HL-60/S4 treated with phorbol 12-myristate 13-acetate at 8.2 ng/mL for 4 days and 3 days (cell line): Measurements from ENCODE around the gene FAM89B.

Experiments used
- in situ Hi-C: fragments of 300-500 bp; cut with MboI; formaldehyde crosslinking; loops from 2 replicates; pipeline ENCODE4 v1.15.0; 2022; ENCODE audit warnings: low sequenced_read_pairs

The FAM89B gene

GRCh38 chr11:65586676-65587075 lies 14.3 kb downstream of the FAM89B start:
- in situ Hi-C loops, result no loop called here

GRCh38 chr11:65588199-65589054 lies 16.1 kb downstream of the FAM89B start:
- in situ Hi-C loops, result no loop called here

- in situ Hi-C loops, result no loop called here
These were observed 17.3 kb downstream of the FAM89B start for GRCh38 chr11:65589444-65590239.

GRCh38 chr11:65590240-65590738 lies 18.0 kb downstream of the FAM89B start:
- in situ Hi-C loops, result no loop called here

GRCh38 chr11:65591939-65592857 lies 19.9 kb downstream of the FAM89B start:
- in situ Hi-C loops, result no loop called here

GRCh38 chr11:65592858-65593517 lies 20.6 kb downstream of the FAM89B start:
- in situ Hi-C loops, result no loop called here

- in situ Hi-C loops, result no loop called here
These were observed 21.4 kb downstream of the FAM89B start for GRCh38 chr11:65593518-65594414.

- in situ Hi-C loops, result no loop called here
These were observed 22.8 kb downstream of the FAM89B start for GRCh38 chr11:65595131-65595530.

- in situ Hi-C loops, result no loop called here
These were observed 23.4 kb downstream of the FAM89B start, which contains the start of gene KCNK7 for GRCh38 chr11:65595543-65596281. KCNK7 (minus strand) TSS chr11:65595800; CDS start chr11:65595772, 28 bp downstream.

GRCh38 chr11:65596520-65596919 lies 24.2 kb downstream of the FAM89B start:
- in situ Hi-C loops, result no loop called here

- in situ Hi-C loops, result no loop called here
These were observed 25.9 kb downstream of the FAM89B start for GRCh38 chr11:65598258-65598699.

GRCh38 chr11:65599216-65599954 lies 27.0 kb downstream of the FAM89B start:
- in situ Hi-C loops, result no loop called here

- in situ Hi-C loops, result no loop called here
These were observed 27.6 kb downstream of the FAM89B start for GRCh38 chr11:65599955-65600246.

- in situ Hi-C loops, result no loop called here
These were observed 31.9 kb downstream of the FAM89B start for GRCh38 chr11:65604258-65604657.

GRCh38 chr11:65606876-65607613 lies 34.7 kb downstream of the FAM89B start:
- in situ Hi-C loops, result no loop called here

GRCh38 chr11:65607614-65608426 lies 35.5 kb downstream of the FAM89B start:
- in situ Hi-C loops, result no loop called here
